Activated naive CD4-positive, alpha-beta T cell treated with anti-CD3 and anti-CD28 coated beads for 36 hours (primary cell): ENCODE results near the gene FIG4. TPM values are rescaled to one million over a fixed set of nuclear protein-coding genes. Genes with fewer than 3 reads are reported as not detected.
"Not testable (repeated sequence)": the region's sequence is repeated elsewhere in the genome, so short reads cannot be mapped to it uniquely, and the experiment has no call there.

Experiments used
- CTCF ChIA-PET: fragments of 350-600 bp; sonication (Branson Sonifier 250); formaldehyde crosslinking; loops from one replicate; lab custom pipeline; 2021; ENCODE audit warnings: antibody characterized with exemption; lab: Charles Lee
- DNase-seq: peaks from one replicate; pipeline ENCODE4 v3.0.0-alpha.2; 2020
- H3K27ac Mint-ChIP-seq: one replicate; pipeline ENCODE4 v1.8.0; 2021; ENCODE audit warnings: mild to moderate bottlenecking, mixed read lengths
- H3K27me3 Mint-ChIP-seq: one replicate; pipeline ENCODE4 v1.8.0; 2021; ENCODE audit warnings: low read depth, mixed read lengths
- H3K36me3 Mint-ChIP-seq: one replicate; pipeline ENCODE4 v1.8.0; 2021; ENCODE audit warnings: low read depth, mixed read lengths
- H3K4me1 Mint-ChIP-seq: one replicate; pipeline ENCODE4 v1.8.0; 2021; ENCODE audit warnings: low read depth, mixed read lengths
- H3K4me3 Mint-ChIP-seq: one replicate; pipeline ENCODE4 v1.8.0; 2021; ENCODE audit warnings: mild to moderate bottlenecking, moderate library complexity, mixed read lengths
- H3K9me3 Mint-ChIP-seq: one replicate; pipeline ENCODE4 v1.8.0; 2021; ENCODE audit warnings: mixed read lengths
- intact Hi-C: fragments of 100-400 bp; cut with micrococcal nuclease; formaldehyde crosslinking; loops from one replicate; pipeline ENCODE4 v1.15.1; 2023
- total RNA-seq, 2 experiments: library from RNA; stranded (reverse); gene quantifications; one replicate each; pipeline ENCODE4 v1.2.3, GENCODE V29; 2021

FIG4 gene
- total RNA-seq, 2 experiments from 2014 or later = 14.0 to 16.4 TPM

DNA sequence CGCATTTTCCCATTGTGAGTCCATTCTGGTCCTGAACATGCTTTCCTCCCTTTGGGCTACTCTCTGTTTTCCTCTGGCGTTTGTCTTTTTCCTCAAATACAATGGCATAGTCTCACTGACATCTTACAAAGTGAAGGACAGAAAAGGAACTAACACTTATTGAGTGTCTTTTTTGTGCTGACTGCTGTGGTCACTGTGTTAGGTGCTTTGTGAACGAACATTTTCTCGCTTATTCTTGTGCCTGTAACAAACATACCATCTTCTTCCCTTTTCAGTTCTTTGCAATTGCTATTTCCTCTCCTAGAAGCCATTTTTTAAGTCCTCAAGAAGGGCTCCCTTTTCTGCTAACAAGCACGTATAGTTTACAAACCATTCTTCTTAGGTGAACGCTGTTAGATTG is 15.4 kb downstream of the FIG4 start:
- Mint-ChIP-seq H3K4me3 (no peak overlapping the region), H3K36me3 (peaks cover 8% of the 10 kb centered on the region), H3K4me1 (peaks cover 13% of the 10 kb centered on the region), H3K27ac (no peak overlapping the region), H3K27me3 (no peaks in the 10 kb centered on the region), H3K9me3 (peaks cover 6% of the 10 kb centered on the region)
- DNase-seq = no peak
- intact Hi-C loops = no loop called here
- CTCF ChIA-PET = interaction anchor here (0.6 to 7.7 kb wide), 3 partner anchors 78 to 331 kb away, joined by 3 to 134 read pairs (median 3); no protein-coding TSS in a partner anchor

- peaks cover 15% of the 10 kb centered on the region for H3K4me1 Mint-ChIP-seq
- H3K36me3 Mint-ChIP-seq, H3K27me3 Mint-ChIP-seq, DNase-seq, H3K4me3 Mint-ChIP-seq, intact Hi-C loops, H3K27ac Mint-ChIP-seq, H3K9me3 Mint-ChIP-seq: not testable (repeated sequence)
- CTCF ChIA-PET = interaction anchor here (2.6 kb wide), 1 partner anchor 332 kb away, joined by 9 read pairs; no protein-coding TSS in a partner anchor
Observed at GRCh38 chr6:109708099-109708498, 17.0 kb downstream of the FIG4 start.

DNA sequence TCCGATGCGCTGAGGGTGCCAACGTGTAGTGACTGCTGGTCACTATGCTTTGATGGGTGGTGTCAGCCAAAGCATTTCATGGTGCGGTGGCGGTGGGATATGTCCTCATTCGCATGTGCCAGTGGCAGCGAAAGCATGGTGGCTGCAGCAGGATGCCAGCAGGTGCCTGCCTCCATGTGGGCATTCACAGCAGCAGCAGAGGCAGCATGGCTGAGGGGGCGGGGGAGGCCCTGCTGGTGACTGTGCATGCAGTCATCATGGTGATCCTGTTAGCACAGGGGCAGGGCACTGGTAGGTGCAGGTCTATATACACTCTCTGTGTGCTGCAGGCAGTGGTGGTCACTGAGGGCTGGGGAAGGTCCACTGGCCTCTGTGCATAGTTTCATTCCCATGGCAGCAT is 22.0 kb downstream of the FIG4 start:
- CTCF ChIA-PET = interaction anchor here (5.2 kb wide), 1 partner anchor 327 kb away, joined by 31 read pairs; no protein-coding TSS in a partner anchor
- peaks cover 5% of the 10 kb centered on the region for H3K4me1 Mint-ChIP-seq
- H3K9me3 Mint-ChIP-seq = peaks cover 6% of the 10 kb centered on the region
- no peak overlapping the region for H3K4me3 Mint-ChIP-seq
- intact Hi-C loops = no loop called here
- peak; percentile 45 for DNase-seq
- H3K27ac Mint-ChIP-seq = peak overlapping the region; percentile 50
- H3K27me3 Mint-ChIP-seq = no peaks in the 10 kb centered on the region
- peaks cover 9% of the 10 kb centered on the region for H3K36me3 Mint-ChIP-seq

- Mint-ChIP-seq H3K36me3 (peaks cover 4% of the 10 kb centered on the region), H3K9me3 (no peaks in the 10 kb centered on the region), H3K27ac (no peak overlapping the region)
Observed at GRCh38 chr6:109714166-109714565, 23.1 kb downstream of the FIG4 start.

DNA sequence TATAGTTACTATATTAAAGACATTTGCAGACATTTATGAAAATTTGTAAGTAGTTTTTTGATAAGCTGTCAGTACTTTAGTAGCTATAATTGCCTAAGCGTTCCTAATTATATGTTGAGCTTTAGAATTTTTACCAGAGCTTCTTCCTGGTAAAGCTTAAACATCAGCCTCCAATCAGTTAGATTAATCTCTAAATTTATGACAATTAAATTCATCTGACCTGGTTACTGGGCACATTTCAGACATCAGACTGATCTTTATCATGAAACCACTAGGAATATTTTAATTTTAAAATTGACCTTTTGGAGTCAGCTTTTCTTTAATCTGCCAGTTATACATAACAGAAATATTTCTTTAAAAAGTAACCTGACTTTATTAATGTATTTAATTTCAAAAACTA is 23.5 kb downstream of the FIG4 start:
- no peak overlapping the region for H3K27ac Mint-ChIP-seq
- intact Hi-C loops = no loop called here

More at GRCh38 chr6:109714166-109714565, 23.1 kb downstream of the FIG4 start:
- Mint-ChIP-seq H3K27me3 (no peaks in the 10 kb centered on the region), H3K4me3 (no peak overlapping the region), H3K4me1 (peaks cover 5% of the 10 kb centered on the region)
- no peak for DNase-seq
- intact Hi-C loops = no loop called here
- CTCF ChIA-PET = interaction anchor here (5.2 kb wide), 1 partner anchor 326 kb away, joined by 31 read pairs; no protein-coding TSS in a partner anchor

GRCh38 chr6:109715616-109716015 is 24.5 kb downstream of the FIG4 start:
- Mint-ChIP-seq H3K27ac (no peak overlapping the region), H3K27me3 (no peaks in the 10 kb centered on the region), H3K9me3 (no peaks in the 10 kb centered on the region), H3K4me1 (peaks cover 3% of the 10 kb centered on the region), H3K4me3 (no peak overlapping the region), H3K36me3 (peaks cover 3% of the 10 kb centered on the region)
- CTCF ChIA-PET = interaction anchor here (0.7 to 5.2 kb wide), 4 partner anchors 12 to 324 kb away, joined by 3 to 31 read pairs (median 4); no protein-coding TSS in a partner anchor
- DNase-seq = no peak
- intact Hi-C loops = no loop called here

More for the DNA sequence above, 23.5 kb downstream of the FIG4 start:
- CTCF ChIA-PET = interaction anchor here (5.2 kb wide), 1 partner anchor 325 kb away, joined by 31 read pairs; no protein-coding TSS in a partner anchor
- Mint-ChIP-seq H3K4me3 (no peak overlapping the region), H3K36me3 (peaks cover 4% of the 10 kb centered on the region), H3K9me3 (no peaks in the 10 kb centered on the region), H3K4me1 (peaks cover 5% of the 10 kb centered on the region), H3K27me3 (no peaks in the 10 kb centered on the region)
- DNase-seq = no peak

DNA sequence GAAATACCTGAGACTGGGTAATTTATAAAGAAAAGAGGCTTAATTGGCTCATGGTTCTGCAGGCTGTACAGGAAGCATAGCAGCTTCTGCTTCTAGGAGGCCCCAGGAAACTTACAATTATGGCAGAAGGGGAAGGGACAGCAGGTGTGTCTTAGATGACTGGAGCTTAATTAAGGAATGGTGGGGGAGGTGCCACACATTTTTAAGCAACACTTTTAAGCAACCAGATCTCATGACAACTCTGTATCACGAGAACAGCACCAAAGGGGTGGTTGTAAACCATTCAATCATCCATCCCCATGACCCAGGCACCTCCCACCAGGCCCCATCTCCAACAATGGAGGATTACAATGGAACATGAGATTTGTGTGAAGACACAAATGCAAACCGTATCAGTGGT is 26.9 kb downstream of the FIG4 start:
- H3K4me1 Mint-ChIP-seq = no peaks in the 10 kb centered on the region
- CTCF ChIA-PET = interaction anchor here (1.1 kb wide), 2 partner anchors 14 to 321 kb away, joined by 3 to 4 read pairs; no protein-coding TSS in a partner anchor

GRCh38 chr6:109718991-109719390 is 27.9 kb downstream of the FIG4 start:
- no peaks in the 10 kb centered on the region for H3K9me3 Mint-ChIP-seq
- H3K27ac Mint-ChIP-seq = no peak overlapping the region
- CTCF ChIA-PET = interaction anchor here (0.6 to 1.4 kb wide), 2 partner anchors 55 to 321 kb away, joined by 4 to 5 read pairs; no protein-coding TSS in a partner anchor
- no peaks in the 10 kb centered on the region for H3K27me3 Mint-ChIP-seq
- no peak for DNase-seq
- H3K4me1 Mint-ChIP-seq = no peaks in the 10 kb centered on the region
- intact Hi-C loops = no loop called here
- no peak overlapping the region for H3K4me3 Mint-ChIP-seq
- H3K36me3 Mint-ChIP-seq = peaks cover 15% of the 10 kb centered on the region

More for the DNA sequence above, 26.9 kb downstream of the FIG4 start:
- Mint-ChIP-seq H3K4me3 (no peak overlapping the region), H3K27ac (no peak overlapping the region), H3K9me3 (no peaks in the 10 kb centered on the region), H3K36me3 (peaks cover 7% of the 10 kb centered on the region), H3K27me3 (no peaks in the 10 kb centered on the region)
- intact Hi-C loops = no loop called here
- no peak for DNase-seq

DNA sequence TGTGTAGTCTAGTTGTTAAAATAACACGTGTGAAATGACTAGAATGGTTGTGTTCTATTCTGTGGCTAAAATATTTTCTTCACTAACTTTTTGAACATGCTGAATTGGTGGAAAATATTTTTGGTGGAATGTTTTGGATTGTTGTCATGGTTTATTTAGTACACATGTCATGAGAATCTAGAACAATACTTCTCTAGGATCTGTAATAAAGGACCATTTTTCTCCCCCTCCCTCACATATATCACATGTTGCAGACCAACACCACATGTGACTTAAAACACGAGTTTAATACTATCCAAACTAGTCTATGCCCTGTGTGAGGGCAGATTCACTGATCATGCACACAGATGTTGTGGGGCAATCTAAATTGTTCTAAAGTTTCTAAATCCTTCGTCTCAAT is 29.2 kb downstream of the FIG4 start:
- Mint-ChIP-seq H3K4me3 (no peak overlapping the region), H3K9me3 (peaks cover 4% of the 10 kb centered on the region), H3K36me3 (peaks cover 24% of the 10 kb centered on the region), H3K27ac (no peak overlapping the region), H3K4me1 (no peaks in the 10 kb centered on the region), H3K27me3 (no peaks in the 10 kb centered on the region)
- intact Hi-C loops = no loop called here
- DNase-seq = no peak
- CTCF ChIA-PET = no interaction called here

DNA sequence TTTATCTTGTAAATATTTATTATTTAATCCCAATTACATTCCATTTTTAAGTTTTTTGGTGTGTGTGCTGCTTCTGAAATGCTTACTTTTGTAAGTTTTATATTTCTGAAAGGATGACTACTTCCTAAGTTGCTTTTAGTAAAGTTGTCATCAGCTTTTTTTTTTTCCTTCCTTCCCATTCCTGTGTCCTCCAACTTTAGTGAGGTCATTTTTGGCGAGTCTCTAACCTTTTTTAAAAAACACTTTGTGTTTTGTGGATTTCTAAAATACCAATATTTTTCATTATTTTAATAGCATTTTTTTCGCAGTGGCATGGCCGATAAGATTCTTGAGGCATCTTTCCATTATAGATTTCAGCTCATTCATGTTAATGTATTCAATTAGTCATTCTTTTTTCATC is 30.9 kb downstream of the FIG4 start:
- Mint-ChIP-seq H3K4me1 (no peaks in the 10 kb centered on the region), H3K27me3 (no peaks in the 10 kb centered on the region), H3K9me3 (peaks cover 4% of the 10 kb centered on the region), H3K36me3 (peaks cover 28% of the 10 kb centered on the region), H3K27ac (no peak overlapping the region), H3K4me3 (no peak overlapping the region)
- no peak for DNase-seq
- CTCF ChIA-PET = no interaction called here
- intact Hi-C loops = no loop called here

DNA sequence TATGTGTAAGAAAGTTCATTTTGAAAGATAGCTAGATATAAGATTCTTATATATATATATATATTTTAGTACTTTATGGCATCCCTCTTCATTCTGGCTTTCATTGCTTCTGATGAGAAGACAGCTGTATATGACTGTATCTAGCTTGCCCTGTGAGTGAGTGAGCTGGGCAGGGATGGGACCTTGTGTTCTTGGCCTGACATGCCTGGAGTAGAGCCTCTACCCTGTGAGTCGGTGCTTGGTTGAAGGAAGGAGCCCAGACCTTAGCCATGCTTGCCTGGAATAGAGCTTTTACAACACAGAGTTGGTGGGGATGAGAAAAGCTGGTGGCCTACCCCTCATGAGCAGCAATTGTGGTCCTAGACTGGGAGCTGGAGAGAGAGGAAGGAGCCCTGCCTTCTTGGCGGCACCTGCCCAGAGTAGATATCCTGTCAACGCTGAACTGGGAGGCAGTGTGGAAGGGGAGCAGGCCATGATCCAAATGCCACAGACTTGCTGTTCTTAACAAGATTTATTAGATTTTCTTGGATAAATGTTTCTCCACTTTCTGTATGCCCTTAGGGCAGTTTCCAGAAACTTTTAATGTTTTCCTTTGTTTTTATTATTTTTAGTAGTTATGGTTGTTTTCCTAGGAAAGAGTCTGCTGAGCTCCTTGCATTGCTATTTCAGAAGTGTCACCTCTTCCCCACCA is 31.6 kb downstream of the FIG4 start:
- intact Hi-C loops = no loop called here
- H3K27me3 Mint-ChIP-seq = no peaks in the 10 kb centered on the region
- DNase-seq = no peak
- no peak overlapping the region for H3K4me3 Mint-ChIP-seq
- no peaks in the 10 kb centered on the region for H3K4me1 Mint-ChIP-seq
- CTCF ChIA-PET = no interaction called here
- H3K9me3 Mint-ChIP-seq = peaks cover 4% of the 10 kb centered on the region
- no peak overlapping the region for H3K27ac Mint-ChIP-seq
- peaks cover 28% of the 10 kb centered on the region for H3K36me3 Mint-ChIP-seq

DNA sequence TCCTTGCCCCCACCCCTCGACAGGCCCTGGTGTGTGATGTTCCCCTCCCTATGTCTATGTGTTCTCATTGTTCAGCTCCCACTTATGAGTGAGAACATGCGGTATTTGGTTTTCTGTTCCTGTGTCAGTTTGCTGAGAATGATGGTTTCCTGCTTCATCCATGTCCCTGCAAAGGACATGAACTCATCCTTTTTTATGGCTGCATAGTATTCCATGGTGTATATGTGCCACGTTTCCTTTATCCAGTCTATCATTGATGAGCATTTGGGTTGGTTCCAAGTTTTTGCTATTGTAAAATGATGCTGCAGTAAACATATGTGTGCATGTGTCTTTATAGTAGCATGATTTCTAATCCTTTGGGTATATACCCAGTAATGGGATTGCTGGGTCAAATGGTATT is 34.2 kb downstream of the FIG4 start:
- intact Hi-C loops = not testable (repeated sequence)

More for the DNA sequence above, 34.2 kb downstream of the FIG4 start:
- DNase-seq, H3K9me3 Mint-ChIP-seq, H3K4me1 Mint-ChIP-seq, H3K27ac Mint-ChIP-seq, H3K4me3 Mint-ChIP-seq, H3K27me3 Mint-ChIP-seq, CTCF ChIA-PET: not testable (repeated sequence)
- H3K36me3 Mint-ChIP-seq = peaks cover 25% of the 10 kb centered on the region
